Fibroblast of skin of abdomen (primary cell): ENCODE results near the gene KAZN.

Experiments used
- DNase-seq: peaks from one replicate; pipeline ENCODE4 v3.0.0-alpha.2; 2013

Gene KAZN

DNA sequence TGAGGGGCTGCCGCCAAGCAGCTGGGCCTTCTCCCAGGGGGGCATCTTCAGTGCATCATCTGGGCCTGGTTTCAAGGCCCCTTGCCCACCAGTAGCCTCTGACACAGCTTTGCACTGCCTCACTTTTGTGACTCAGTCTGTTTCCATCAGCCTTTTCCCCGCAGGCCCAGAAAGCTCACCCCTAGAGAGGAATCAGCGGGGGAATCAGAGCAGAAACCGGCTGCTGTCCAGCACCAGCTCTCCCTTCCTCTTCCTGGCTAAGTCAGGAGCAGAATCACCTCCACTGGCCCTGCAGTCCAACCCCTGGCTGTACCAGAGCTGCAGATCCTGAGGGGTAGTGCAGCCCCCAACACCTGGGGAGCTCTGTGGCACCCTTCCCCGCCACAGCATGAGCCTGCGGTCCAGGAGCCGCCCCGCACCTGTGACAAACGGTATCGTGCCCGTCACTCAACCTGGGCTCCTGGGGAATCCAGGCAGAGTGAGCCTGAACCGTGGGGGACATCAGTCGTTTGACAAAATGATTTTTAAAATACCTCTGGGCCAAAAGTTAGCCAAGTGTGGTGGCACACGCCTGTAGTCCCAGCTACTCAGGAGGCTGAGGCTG is 471.8 kb downstream of the KAZN start:
- no peak for DNase-seq

DNA sequence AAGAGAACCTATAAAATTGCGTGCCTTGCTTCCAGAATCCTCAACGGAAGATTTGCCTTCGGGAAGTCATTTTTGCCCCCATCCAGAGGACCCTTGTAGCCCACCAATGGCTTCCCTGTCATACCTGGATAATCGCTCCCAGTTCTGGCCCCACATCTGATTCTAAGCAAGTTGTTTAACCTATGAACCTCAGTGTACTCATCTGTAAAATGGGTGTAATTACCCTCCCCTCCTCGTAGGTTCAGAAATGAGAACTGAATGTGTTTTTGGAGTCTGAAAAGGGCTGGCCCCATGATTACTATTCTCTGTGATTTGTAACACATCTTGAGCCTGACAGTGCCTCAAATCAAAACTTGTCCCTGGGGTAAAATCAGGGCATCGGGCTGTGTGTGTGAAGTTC is 473.5 kb downstream of the KAZN start:
- DNase-seq, result no peak

DNA sequence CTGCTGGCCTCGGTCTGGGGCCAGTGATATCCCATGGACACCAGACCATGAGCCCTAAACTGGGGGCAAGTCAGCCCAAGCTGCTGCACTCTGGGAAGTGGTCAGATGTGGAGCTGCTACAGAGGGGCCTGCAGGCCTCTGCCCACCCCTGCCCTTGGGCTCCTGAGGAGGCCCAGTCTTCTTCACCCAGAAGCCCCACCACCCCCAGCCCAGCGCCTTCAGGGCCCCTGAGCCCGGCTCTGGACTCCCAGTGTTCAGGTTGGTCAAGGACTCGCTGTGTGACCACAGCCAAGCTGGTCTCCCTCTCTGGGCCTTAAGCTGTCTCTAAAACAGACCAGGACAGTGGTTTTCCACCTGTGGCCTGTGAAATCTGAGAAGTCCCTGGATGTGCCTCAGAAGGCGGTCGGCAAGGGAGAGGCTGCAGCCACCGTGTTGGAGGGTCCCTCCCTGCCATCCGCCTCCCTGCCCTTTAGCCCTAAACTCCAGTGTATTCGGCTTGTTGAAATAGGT is 475.4 kb downstream of the KAZN start:
- no peak for DNase-seq

DNA sequence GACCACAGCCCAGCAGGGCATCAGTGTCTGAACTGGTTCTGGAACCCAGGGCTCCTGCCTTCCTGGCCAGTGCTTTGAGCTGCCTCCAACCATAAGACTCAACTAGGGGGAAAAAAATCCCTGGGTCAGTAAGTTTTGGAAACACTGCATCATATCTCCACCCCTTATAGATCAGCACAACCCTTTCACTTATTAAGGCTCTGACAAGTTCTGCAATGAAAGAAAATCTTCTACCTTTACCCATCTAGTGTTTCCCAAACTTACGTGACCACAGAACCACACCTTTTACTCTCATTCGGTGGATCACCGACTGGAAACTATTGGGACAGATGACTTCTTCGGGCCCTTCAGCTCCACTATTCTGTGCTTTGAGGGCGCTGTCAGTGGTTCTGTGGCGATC is 476.7 kb downstream of the KAZN start:
- DNase-seq, result no peak

DNA sequence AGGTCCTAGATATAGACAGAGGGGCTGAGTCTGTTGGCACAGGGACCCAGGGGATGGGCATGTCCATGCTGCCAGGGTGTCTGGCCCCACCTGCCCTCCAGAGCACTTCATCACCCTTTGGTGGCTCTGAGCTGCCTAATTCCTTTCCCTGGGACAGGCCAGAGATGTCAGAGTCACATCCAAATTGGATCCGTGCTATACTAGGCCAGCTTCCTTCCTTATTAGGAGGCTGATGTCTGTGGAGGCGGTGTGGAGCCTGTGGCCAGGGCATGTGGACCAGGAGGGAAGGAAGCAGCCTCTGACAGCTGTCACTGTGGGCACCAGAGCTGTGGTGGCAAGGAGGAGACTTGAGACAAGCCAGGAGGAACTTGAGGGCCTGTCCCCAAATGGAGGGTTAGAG is 477.3 kb downstream of the KAZN start:
- DNase-seq, result no peak

DNA sequence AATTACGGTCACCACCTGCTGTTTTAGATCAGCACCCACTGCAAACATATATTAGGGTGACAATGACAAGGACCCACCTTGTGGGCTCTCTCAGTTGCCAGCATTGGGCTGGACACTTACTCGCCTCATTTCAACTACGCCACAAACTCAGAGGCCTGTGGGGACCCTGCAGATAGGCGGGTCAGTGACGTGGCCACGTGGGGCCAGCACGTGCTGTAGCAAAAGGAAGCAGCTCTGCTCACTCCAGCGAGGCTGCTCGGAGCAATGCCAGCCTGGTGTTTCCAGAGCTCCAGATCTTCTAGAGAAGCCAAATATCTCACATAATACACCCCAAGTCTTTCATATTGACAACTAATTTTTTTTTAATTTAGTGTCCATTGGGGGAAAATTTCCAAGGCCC is 478.3 kb downstream of the KAZN start:
- DNase-seq, result no peak

DNA sequence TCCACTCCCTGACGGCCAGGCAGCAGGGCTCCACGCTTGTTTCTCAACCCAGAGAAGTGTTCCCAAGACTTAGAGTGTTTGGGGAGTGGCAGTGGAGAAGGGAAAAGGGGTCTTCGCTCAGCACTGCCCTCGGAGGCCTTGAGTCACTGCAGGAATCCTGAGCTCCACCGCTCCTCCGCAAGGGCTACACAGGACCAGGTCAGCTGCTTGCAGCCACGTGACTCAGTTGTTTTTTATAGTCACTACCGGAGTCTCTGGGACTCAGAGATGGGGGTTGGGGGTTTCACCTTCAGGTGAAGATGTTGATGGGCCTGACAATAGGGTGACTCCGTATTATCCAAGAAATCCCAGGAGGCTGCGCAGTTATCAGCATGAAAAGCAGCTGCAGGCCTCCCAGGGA is 478.9 kb downstream of the KAZN start:
- no peak for DNase-seq

DNA sequence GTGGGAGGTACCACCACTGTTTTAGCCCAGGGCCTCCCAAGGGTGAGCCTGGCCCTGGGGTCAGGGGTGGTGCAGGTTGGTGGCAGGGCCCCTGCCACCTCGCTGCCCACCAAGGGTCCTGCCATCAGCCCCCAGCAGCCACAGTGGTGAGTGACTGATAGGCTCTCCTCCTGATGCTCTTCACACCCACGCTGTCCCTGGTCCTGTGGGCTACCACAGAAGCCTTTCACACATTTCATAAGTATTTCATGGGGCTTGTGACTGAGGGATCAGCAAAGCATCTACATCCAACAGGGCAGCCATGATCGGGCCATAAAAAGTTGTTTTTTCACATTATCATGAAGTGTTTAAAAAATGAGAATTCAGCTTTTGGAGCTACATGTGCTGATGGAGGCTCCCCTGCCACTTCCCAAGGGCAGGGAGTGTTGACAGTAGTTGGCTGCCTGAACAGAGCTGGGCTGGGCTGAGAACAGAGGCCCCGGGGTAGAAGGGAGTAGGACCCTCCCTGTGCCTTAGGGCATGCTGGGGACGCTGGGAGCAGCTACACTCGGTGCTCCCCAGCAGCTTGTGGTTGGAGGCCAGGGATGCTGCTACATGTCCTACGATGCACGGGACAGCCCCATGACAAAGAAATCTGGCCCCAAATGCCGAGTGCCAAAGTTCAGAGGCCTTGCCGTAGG is 482.0 kb downstream of the KAZN start:
- DNase-seq, result no peak

DNA sequence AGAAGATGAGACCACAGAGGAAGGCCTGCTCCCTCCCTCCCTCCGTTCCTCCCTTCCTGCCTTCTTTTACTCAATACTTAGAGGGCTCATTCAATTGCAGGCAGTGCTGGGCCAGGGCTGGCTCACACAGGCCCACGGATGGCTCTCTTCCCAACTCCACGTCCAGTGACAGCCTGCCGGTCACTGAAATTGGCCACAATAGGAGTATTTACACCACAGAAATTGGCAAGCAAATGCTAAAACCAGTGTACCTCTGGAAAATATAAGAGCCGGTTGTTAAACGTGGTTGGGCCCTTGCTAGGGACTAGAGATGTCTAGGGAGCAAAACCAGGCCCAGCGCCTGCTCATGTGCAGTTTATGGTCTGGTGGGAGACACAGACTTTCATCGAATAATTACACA is 482.6 kb downstream of the KAZN start:
- DNase-seq, result no peak

DNA sequence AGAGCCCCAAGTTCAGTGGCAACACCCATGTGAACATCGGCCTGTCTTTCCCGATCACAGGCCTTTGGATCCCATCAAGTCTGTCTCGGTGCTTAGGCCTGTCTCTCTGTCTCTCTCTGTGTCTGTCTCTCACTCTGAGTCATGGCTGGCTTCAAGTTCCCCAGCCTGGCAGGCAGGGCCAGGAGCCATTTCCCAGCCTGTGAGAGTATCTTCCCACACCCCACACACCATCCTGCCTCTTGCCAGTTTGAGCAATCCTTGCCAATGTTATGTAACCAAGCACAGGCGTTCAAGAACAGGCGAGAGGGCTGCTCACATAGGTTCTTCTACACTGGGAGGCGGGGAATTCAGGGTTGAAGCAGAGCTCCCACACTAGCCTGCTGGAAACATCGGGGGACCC is 485.1 kb downstream of the KAZN start:
- no peak for DNase-seq

DNA sequence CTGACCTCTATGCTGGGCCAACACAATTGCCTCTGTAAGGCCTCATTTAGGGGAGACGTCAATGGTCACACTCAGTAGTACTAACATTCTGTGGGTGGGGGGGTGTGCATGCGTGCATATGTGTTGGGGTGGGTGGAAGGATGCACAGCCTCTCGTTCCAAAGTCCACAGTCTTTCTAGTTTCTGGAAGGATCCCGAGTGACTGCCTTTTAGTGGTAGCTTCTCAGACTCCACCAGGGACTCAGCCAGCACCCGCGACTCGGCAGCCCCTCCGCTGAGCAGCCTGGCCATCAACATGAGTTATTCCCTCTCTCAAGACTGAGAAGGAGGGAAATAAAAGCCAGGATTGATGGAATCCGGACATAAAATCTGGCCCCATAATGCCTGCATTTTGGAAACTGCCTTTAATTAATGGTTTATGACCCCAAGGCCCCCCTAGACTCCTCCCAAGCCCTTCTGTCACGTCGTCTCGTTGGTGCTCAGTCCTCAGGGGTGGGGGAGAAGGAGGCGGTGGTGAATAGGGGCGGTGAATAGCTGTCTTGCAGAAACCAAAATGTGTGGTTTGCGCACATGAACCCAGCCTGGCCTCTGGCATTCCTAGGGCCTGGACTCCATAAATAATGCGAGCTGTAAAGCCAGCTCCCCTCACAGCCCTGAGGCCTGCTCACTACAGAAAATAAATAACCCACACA is 489.9 kb downstream of the KAZN start:
- DNase-seq, result peak; percentile 32

DNA sequence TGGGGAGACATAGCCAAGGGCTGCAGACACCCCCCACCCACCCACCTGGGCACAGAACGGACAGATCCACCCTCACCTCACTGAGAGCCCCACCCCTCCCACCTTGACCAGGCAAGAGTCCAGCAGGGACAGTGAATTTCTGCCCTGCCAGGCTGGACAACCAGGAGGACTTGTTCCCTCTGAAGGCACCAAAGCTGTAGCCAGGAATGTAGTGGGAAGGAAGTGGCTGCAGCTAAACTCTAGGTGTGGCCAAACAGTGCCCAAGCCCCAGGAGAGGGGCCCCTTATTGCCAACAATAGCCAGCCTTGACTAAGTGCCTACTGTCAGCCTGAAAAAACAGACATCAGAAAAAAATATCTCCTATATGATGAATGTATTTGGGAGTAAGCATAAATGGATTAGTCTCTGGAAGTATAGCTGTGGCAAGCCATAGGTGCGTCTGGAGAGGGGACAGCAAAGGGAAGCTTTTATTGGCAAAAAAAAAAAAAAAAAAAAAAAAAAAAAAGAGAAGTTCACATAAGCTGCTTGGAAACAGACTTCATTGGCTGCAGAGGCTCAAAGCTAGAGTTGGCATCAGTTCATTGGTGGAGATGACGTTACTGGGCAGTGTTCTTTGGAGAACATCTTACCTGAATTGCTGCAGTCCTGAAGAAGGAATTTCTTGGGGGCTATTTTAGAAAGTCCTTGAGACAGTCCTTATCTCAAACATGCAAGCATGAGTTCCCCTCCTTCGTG is 490.9 kb downstream of the KAZN start:
- DNase-seq, result no peak

DNA sequence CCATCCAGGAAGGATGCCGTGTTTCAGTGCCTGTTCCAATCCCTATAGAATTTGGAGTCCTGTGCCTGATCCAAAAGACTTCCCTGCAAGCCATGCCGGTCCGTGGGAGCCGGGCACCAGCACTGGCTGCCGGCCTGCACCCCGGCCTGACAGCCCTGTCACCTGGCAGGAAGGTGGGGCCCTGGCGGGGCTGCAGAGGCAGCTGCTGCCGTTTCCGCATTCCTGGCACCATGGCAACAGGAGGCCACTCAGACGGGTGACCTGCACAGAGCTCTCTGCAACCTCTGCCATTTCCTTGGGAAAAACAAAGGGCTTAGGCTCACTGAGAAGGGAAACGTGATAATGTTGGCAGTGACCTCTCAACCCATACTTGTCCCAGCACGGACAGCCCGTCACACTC is 491.9 kb downstream of the KAZN start:
- no peak for DNase-seq

DNA sequence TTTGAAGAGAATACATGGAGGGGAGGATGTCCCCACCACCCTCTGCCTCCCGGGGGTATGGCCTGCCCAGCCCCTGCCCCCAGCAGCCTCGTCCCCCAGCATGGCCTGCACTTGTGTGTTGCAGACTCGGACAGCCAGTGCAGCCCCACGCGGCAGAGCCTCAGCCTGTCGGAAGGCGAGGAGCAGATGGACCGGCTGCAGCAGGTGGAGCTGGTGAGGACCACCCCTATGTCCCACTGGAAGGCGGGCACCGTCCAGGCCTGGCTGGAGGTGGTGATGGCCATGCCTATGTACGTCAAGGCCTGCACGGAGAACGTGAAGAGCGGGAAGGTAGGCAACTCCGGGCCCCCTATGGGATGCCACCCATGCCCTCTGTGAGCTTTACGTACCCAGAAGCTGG is 495.6 kb downstream of the KAZN start:
- no peak for DNase-seq

DNA sequence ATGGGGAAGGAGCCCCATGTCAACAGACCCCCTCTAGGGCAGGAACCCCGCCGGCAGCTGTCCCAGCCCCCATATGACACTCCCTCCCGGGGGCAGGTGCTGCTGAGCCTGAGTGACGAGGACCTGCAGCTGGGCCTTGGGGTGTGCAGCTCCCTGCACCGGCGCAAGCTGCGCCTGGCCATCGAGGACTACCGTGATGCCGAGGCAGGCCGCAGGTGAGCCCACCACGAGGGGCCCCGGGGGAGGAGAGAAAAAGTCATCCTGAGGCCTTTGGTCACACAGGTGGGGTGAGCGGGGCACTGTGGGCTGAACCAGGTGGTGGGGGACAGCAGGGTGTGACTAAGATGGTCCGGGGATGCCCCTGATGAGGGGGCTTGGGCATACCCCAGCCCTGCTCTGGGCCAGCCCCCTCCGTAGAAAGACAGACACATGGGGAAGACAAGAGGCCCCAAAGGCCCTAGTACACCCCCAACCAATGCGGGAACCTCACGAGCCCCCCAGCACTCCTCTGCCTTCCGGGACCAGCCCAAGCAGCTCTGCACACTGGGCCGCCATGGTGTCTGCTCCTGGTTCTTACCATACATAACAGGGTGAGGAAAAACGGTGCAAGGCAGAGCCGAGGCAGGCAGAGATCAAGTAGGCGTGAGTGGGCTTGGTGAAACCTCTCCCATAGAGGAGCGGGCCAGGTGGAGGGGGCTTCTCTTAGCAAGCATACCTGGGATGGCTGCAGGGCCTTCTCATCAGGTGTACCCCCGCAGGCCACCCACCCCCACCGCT is 496.4 kb downstream of the KAZN start:
- DNase-seq, result no peak

DNA sequence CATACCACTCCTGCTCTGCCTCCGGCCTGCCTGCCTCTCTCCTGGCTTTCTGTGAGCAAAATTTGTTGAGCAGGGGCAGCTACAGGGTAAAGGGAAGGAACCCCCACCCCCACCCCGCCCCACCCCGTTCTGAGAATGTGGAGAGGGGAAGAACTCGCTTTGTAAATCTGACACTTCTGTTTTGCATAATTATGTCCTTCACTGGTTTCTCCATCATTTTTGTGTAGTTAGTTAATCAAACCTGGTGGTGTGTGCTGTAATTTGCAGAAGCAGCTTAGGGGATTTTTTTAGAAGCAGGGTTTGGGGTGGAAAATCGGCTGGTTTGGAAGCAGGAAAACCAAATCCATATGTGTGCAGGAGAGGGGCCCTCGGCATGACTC is 497.0 kb downstream of the KAZN start:
- no peak for DNase-seq

DNA sequence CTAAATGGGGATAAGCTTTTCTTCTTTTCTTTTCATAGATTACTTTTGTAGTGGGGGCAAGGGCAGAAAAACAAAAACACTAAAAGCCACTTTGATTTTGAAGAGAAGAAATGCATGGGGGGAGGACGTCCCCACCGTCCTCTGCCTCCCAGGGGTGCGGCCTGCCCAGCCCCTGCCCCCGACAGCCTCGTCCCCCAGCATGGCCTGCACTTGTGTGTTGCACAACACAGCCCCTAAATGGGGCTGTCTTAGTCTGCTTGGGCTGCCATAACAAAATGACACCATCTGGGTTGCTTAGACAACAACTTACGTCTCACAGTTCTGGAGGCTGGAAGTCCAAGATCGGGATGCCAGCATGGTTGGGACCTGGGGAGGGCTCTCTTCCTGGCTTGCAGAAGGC is 497.8 kb downstream of the KAZN start:
- no peak for DNase-seq

DNA sequence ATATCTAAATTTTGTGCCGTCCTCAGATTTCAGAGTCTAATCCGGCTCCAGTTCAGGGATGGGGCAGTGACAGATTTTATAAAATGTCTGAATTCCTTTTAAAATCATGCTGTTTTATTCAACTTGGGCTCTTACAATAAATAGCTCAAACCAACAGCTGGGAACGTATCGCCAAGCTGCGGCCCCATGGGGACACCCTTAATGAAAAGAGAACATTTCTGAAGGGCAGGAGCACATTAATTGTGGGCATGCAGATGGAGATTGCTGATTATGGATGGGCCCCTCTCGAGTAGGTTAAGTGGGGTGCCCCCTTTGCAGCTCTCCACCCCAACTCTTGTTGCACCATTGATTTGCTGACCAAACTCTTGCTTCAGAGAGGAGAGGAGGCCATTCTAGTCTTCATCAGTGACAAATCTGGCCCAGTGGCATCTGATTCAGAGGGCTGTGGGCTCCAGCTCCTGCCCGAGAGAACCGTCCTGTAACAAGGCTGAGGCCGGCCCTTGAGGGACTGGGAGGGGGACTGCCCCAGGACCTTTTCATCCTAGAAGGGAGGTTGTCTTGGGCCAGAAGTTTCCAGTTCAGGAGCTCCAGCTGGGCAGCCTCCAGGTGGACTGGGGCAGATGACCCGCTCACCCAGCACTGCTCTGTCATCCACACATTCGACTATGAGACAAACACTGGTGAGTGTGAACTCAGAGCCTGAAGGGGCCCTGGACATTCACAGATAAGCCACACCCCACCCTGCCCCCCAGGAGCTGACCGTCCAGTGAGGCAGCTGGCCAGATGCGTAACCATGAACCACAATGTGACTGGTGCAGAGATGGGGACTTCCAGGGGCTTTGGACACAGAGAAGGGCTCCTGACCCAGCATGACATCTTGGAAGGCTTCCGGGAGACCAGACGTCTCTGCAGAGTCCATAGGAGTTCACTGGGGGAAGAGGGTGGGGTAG is 500.0 kb downstream of the KAZN start:
- no peak for DNase-seq

DNA sequence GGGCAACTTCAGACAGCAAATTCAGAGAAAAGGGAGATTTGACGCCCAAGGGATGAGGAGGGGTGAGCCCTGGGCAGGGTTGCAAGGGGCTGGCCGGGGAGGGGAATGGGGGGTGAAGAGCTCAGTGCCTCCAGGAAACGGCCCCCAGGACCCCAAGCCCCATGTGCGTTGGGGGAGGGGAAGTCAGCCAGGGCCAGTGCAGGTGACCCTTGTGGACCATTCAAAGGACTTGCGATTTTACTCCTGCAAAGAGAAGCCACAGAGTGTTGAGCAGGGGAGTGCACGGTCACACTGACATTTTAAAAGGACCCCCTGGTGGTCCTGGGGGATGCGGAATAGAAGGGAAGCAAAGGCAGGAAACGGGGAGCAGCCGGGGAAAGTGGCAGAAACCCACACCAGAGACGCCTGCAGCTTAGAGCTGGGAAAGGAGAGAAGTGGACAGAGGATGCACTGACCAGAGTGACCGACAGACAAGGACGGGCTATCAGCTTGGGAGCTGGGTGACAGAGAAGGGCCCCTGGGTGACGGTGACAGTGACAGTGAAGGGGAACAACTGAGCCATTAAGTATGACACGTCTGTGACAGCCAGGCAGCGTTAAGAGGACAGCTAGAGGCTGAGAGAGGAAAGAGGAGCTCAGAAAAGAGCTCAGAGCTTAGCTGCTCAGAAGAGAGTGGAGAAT is 501.1 kb downstream of the KAZN start:
- no peak for DNase-seq

DNA sequence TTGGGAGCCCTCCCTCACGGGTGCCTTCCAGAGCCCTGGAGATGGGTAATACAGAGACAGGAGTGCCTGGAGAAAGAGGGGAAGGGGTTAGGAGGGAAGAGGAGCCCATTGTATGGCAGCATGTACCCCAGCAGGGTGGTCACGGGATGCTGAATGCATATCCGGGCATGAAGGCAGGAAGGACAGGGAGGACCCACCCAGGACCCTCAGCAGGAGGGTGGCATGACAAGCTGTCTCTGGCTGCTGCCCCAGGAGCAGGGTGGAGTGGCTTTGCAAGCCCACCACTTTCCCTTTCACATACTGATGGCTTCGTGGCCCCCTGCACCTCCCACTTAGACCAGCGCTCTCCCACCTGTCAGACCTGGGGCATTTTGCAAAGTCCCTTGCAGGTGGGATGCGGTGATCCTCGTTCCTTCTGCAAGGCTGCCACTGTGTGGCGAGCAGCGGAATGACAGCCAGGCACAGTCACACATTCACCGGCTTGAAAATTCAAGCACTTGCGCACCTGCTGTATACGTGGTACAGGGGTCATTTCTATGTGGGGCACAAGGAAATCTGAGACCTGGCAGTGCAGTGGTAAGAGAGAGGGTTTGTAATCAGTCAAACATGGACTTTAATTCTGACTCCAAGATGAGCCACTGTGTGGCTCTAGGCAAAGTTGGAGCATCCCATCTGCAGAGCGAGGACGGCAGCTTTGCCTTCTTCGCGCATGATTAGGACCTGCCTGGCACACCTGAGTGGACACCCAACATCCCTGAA is 501.8 kb downstream of the KAZN start:
- peak; percentile 27 for DNase-seq
